CD4-positive, alpha-beta T cell (primary cell): ENCODE data around the gene ADAM10. TPM values are rescaled to one million over a fixed set of nuclear protein-coding genes. Genes with fewer than 3 reads are reported as not detected.

ENCODE experiments used
- ATAC-seq: fragments of 200-7000 bp; cut with Tn5 transposase; one replicate; pipeline ENCODE4 v1.10.0; 2022; ENCODE audit warnings: mild to moderate bottlenecking; ENCODE audit not compliant: poor library complexity
- CTCF ChIA-PET: fragments of 350-600 bp; sonication (Branson Sonifier 250); formaldehyde crosslinking; loops from one replicate; lab custom pipeline; 2021; ENCODE audit warnings: antibody characterized with exemption, inconsistent platforms; lab: Charles Lee
- POLR2A ChIA-PET: fragments of 350-600 bp; sonication (Branson Sonifier 250); formaldehyde crosslinking; loops from one replicate; lab custom pipeline; 2021; ENCODE audit warnings: antibody characterized with exemption, inconsistent platforms; lab: Charles Lee
- DNase-seq, 14 experiments: peaks; one replicate each; pipeline ENCODE4 v3.0.0-alpha.2; 2013 to 2020; ENCODE audit warnings: mixed read lengths in 2 of 14
- H3K27ac ChIP-seq, 2 donors: one replicate each; pipeline versions ENCODE4 v1.5.1 to v1.7.0; 2013; ENCODE audit warnings: low read length in 2 of 2, low read depth in 1 of 2, mild to moderate bottlenecking in 1 of 2
- H3K27me3 ChIP-seq, 2 experiments: 1 replicate in 1 of 2; 2 replicates in 1 of 2; pipeline versions ENCODE4 v1.6.1 to v1.7.0; 2013; ENCODE audit warnings: low read length in 2 of 2, control low read depth in 1 of 2, mild to moderate bottlenecking in 1 of 2, moderate library complexity in 1 of 2; ENCODE audit not compliant: insufficient read depth in 2 of 2, control insufficient read depth in 1 of 2
- H3K36me3 ChIP-seq: one replicate; pipeline ENCODE4 v1.6.1; 2013; ENCODE audit warnings: low read length, control low read depth; ENCODE audit not compliant: insufficient read depth
- H3K4me1 ChIP-seq: one replicate; pipeline ENCODE4 v1.6.1; 2013; ENCODE audit warnings: low read length, control low read depth; ENCODE audit not compliant: insufficient read depth
- H3K4me3 ChIP-seq: one replicate; pipeline ENCODE4 v1.5.1; 2013; ENCODE audit warnings: mild to moderate bottlenecking, low read length, moderate library complexity
- H3K9me3 ChIP-seq, 2 experiments: 1 replicate in 1 of 2; 2 replicates in 1 of 2; pipeline versions ENCODE4 v1.6.1 to v1.7.0; 2013; ENCODE audit warnings: low read length in 2 of 2, mild to moderate bottlenecking in 2 of 2, control low read depth in 1 of 2, moderate library complexity in 1 of 2; ENCODE audit not compliant: control insufficient read depth in 1 of 2, insufficient read depth in 1 of 2
- H3K27ac Mint-ChIP-seq: one replicate; pipeline ENCODE4 v1.8.0; 2020; ENCODE audit warnings: mixed read lengths
- H3K27me3 Mint-ChIP-seq: one replicate; pipeline ENCODE4 v1.8.0; 2021; ENCODE audit warnings: mixed read lengths
- H3K36me3 Mint-ChIP-seq: one replicate; pipeline ENCODE4 v1.8.0; 2021; ENCODE audit warnings: low read depth, mixed read lengths
- H3K4me1 Mint-ChIP-seq: one replicate; pipeline ENCODE4 v1.8.0; 2021; ENCODE audit warnings: low read depth, mixed read lengths
- H3K4me3 Mint-ChIP-seq: one replicate; pipeline ENCODE4 v1.8.0; 2020; ENCODE audit warnings: mild to moderate bottlenecking, mixed read lengths
- H3K9me3 Mint-ChIP-seq: one replicate; pipeline ENCODE4 v1.8.0; 2020; ENCODE audit warnings: mixed read lengths
- intact Hi-C, 2 experiments: fragments of 100-400 bp; cut with DNase I in 1 of 2; cut with micrococcal nuclease in 1 of 2; formaldehyde crosslinking; loops; one replicate each; pipeline versions ENCODE4 v1.15.1 to v1.9.0; 2023 to 2025; cut with DNase I, micrococcal nuclease
- total RNA-seq, 174 experiments: library from RNA in 2 of 174; stranded (reverse) in 2 of 174; gene quantifications; one replicate each; pipeline ENCODE4 v1.2.3 and lab custom pipeline; 2021 to 2026
- TF ChIP-seq, protein P1 (sequence below): fragments of 200-600 bp; IDR thresholded peaks from one replicate; pipeline ENCODE4 v1.8.0; 2022; ENCODE audit warnings: antibody characterized with exemption, mild to moderate bottlenecking

The ADAM10 gene
- total RNA-seq, 2 experiments from 2014 or later, result 70.5 to 80.4 TPM

GRCh38 chr15:58775402-58775801, 25.9 kb upstream of the ADAM10 start:
- no peak for ATAC-seq
- peaks cover 35% of the 10 kb centered on the region for H3K4me1 ChIP-seq
- H3K27me3 Mint-ChIP-seq, result no peaks in the 10 kb centered on the region
- DNase-seq, result no peak
- H3K36me3 ChIP-seq, result no peaks in the 10 kb centered on the region
- H3K27me3 ChIP-seq, result no peaks in the 10 kb centered on the region
- no peaks in the 10 kb centered on the region for H3K9me3 ChIP-seq
- H3K4me1 Mint-ChIP-seq, result peaks cover 15% of the 10 kb centered on the region
- H3K27ac ChIP-seq, result no peak overlapping the region
- POLR2A ChIA-PET, result no interaction called here
- H3K27ac Mint-ChIP-seq, result no peak overlapping the region
- intact Hi-C loops, result loop anchor here in 1 of 2 experiments (10.0 kb wide), 2 partner anchors 329 to 879 kb away; partner anchors contain the start of genes CCNB2 and GTF2A2
- CTCF ChIA-PET, result no interaction called here
- peaks cover 29% of the 10 kb centered on the region for H3K36me3 Mint-ChIP-seq
- TF ChIP-seq, protein P1, sequence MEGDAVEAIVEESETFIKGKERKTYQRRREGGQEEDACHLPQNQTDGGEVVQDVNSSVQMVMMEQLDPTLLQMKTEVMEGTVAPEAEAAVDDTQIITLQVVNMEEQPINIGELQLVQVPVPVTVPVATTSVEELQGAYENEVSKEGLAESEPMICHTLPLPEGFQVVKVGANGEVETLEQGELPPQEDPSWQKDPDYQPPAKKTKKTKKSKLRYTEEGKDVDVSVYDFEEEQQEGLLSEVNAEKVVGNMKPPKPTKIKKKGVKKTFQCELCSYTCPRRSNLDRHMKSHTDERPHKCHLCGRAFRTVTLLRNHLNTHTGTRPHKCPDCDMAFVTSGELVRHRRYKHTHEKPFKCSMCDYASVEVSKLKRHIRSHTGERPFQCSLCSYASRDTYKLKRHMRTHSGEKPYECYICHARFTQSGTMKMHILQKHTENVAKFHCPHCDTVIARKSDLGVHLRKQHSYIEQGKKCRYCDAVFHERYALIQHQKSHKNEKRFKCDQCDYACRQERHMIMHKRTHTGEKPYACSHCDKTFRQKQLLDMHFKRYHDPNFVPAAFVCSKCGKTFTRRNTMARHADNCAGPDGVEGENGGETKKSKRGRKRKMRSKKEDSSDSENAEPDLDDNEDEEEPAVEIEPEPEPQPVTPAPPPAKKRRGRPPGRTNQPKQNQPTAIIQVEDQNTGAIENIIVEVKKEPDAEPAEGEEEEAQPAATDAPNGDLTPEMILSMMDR, result no peak
- H3K9me3 Mint-ChIP-seq, result no peaks in the 10 kb centered on the region
- no peak overlapping the region for H3K4me3 ChIP-seq
- H3K4me3 Mint-ChIP-seq, result no peak overlapping the region

- H3K4me3 ChIP-seq, result peak overlapping the region; percentile 86
- Mint-ChIP-seq H3K27ac (peak overlapping the region; percentile 89), H3K4me1 (peaks cover 20% of the 10 kb centered on the region), H3K36me3 (peaks cover 19% of the 10 kb centered on the region), H3K4me3 (no peak overlapping the region), H3K9me3 (no peaks in the 10 kb centered on the region), H3K27me3 (no peaks in the 10 kb centered on the region)
- CTCF ChIA-PET, result no interaction called here
- H3K27me3 ChIP-seq, result no peaks in the 10 kb centered on the region
- H3K27ac ChIP-seq, result no peak overlapping the region
- ATAC-seq (no peak), DNase-seq (no peak)
- intact Hi-C loops, result loop anchor here (5.0 to 10.0 kb wide), 3 partner anchors 159 to 882 kb away; partner anchors contain the start of genes CCNB2 (in 1 of the 2), GTF2A2 (in 1 of the 2) and SLTM (in 1 of the 2)
- H3K9me3 ChIP-seq, result no peaks in the 10 kb centered on the region
- POLR2A ChIA-PET, result interaction anchor here (8.4 kb wide), 1 partner anchor 25 kb away, joined by 179 read pairs; the partner anchor contains the start of gene ADAM10
- no peaks in the 10 kb centered on the region for H3K36me3 ChIP-seq
- H3K4me1 ChIP-seq, result peaks cover 37% of the 10 kb centered on the region
- TF ChIP-seq, protein P1, result no peak
These were observed 23.5 kb upstream of the ADAM10 start for GRCh38 chr15:58773024-58773423.

DNA sequence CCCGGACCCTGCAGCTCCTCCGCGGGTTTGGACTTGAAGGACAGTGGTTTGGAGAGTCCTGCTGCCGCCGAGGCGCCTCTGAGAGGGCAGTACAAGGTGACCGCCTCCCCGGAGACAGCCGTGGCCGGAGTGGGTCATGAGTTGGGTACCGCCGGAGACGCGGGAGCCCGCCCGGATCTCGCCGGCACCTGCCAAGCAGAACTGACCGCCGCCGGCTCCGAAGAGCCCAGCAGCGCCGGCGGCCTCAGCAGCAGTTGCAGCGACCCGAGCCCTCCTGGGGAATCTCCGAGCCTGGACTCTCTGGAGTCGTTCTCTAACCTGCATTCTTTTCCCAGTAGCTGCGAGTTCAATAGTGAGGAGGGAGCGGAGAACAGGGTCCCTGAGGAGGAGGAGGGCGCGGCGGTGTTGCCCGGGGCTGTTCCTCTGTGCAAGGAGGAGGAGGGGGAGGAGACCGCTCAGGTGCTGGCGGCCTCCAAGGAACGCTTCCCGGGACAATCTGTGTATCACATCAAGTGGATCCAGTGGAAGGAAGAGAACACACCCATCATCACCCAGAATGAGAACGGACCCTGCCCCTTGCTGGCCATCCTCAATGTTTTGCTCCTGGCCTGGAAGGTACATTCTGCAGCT, 22.2 kb upstream of the ADAM10 start:
- no peaks in the 10 kb centered on the region for H3K9me3 Mint-ChIP-seq
- no peaks in the 10 kb centered on the region for H3K27me3 Mint-ChIP-seq
- ATAC-seq, result no peak
- Histone ChIP-seq H3K27me3 (no peaks in the 10 kb centered on the region), H3K9me3 (no peaks in the 10 kb centered on the region), H3K4me3 (peak overlapping the region; percentile 86), H3K27ac (peak overlapping the region; percentile 74 to 83), H3K4me1 (peaks cover 35% of the 10 kb centered on the region), H3K36me3 (no peaks in the 10 kb centered on the region)
- H3K27ac Mint-ChIP-seq, result peak overlapping the region; percentile 89
- CTCF ChIA-PET, result interaction anchor here (0.7 to 3.5 kb wide), 10 partner anchors 9 to 544 kb away, joined by 3 to 38 read pairs (median 4); partner anchors contain the start of gene ADAM10
- peaks cover 14% of the 10 kb centered on the region for H3K36me3 Mint-ChIP-seq
- intact Hi-C loops, result loop anchor here (1.0 to 10.0 kb wide), 5 partner anchors 23 to 883 kb away; partner anchors contain the start of genes SLTM (in 2 of the 2), ADAM10 (in 1 of the 2), CCNB2 (in 1 of the 2) and GTF2A2 (in 1 of the 2)
- TF ChIP-seq, protein P1, result no peak
- POLR2A ChIA-PET, result interaction anchor here (0.6 to 8.4 kb wide), 14 partner anchors 9 to 918 kb away, joined by 3 to 179 read pairs (median 6); partner anchors contain the start of genes ADAM10, BNIP2 and SLTM
- peaks cover 20% of the 10 kb centered on the region for H3K4me1 Mint-ChIP-seq
- H3K4me3 Mint-ChIP-seq, result no peak overlapping the region
- DNase-seq, result peak in 9 of 14 experiments; percentile 3 to 47 (median 8)
